Measurements from ENCODE around the gene SENP7. TPM values are rescaled to one million over a fixed set of nuclear protein-coding genes. Genes with fewer than 3 reads are reported as not detected.

SENP7 gene
- total RNA-seq, 2 experiments from 2014 or later = 9.6 to 11.4 TPM

DNA sequence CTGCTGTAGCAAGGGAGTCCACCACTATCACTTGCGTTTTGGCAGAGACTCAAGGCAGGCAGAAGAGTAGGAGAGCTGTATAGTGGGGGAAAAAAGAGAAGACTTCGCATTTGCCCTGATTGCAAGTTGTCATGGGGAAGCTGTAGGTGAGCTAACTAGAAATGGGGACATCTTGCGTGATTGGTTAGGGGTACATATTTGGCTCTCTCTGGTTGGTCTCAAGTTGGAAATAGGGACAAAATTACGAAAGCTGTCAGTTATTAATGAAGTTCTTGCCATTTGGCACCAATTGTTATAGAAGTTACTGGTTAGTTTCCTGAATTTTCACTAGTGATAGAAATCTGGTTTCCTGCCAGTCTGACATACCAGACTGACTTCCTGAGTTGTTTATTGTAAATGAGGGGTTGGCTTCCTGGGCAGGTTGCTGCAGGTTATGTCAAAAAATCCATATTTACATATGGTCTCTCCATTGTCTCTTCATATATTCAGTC, 8.2 kb upstream of the SENP7 start:
- peaks cover 6% of the 10 kb centered on the region for H3K9me3 Mint-ChIP-seq
- CTCF ChIA-PET = interaction anchor here (0.8 to 2.9 kb wide), 6 partner anchors 9 to 53 kb away, joined by 3 to 12 read pairs (median 3); partner anchors contain the start of gene PCNP
- H3K27me3 Mint-ChIP-seq = no peaks in the 10 kb centered on the region
- TF ChIP-seq CTCF (IDR thresholded peaks at IDR 0.05) = no peak
- H3K36me3 Mint-ChIP-seq (ENCODE audit: low read depth) = peaks cover 11% of the 10 kb centered on the region
- no peak for ATAC-seq
- intact Hi-C loops (cut with micrococcal nuclease) = loop anchor here (5.0 kb wide), 1 partner anchor 41 kb away; the partner anchor contains the start of gene TRMT10C
- H3K27ac Mint-ChIP-seq = peak overlapping the region; percentile 65
- DNase-seq = peak; percentile 21
- H3K4me1 Mint-ChIP-seq (ENCODE audit: low read depth) = peaks cover 47% of the 10 kb centered on the region
- POLR2A ChIA-PET = interaction anchor here (0.6 to 2.5 kb wide), 10 partner anchors 9 to 1476 kb away, joined by 3 to 11 read pairs (median 3); partner anchors contain the start of genes SENP7 and TRMT10C
- peak overlapping the region; percentile 45 for H3K4me3 Mint-ChIP-seq

- Mint-ChIP-seq H3K4me1 (ENCODE audit: low read depth) (peaks cover 47% of the 10 kb centered on the region), H3K36me3 (ENCODE audit: low read depth) (peaks cover 11% of the 10 kb centered on the region), H3K27ac (peak overlapping the region; percentile 96), H3K27me3 (no peaks in the 10 kb centered on the region), H3K4me3 (peak overlapping the region; percentile 10), H3K9me3 (no peaks in the 10 kb centered on the region)
- TF ChIP-seq CTCF (IDR thresholded peaks at IDR 0.05) = no peak
- ChIA-PET CTCF (interaction anchor here (1.0 to 2.9 kb wide), 4 partner anchors 10 to 47 kb away, joined by 3 to 12 read pairs (median 3); no protein-coding TSS in a partner anchor), POLR2A (interaction anchor here (0.6 to 3.8 kb wide), 11 partner anchors 8 to 166 kb away, joined by 3 to 14 read pairs (median 4); partner anchors contain the start of genes RPL24 and TRMT10C)
- intact Hi-C loops (cut with micrococcal nuclease) = loop anchor here (5.0 kb wide), 2 partner anchors 42 to 52 kb away; partner anchors contain the start of genes PCNP and TRMT10C
- ATAC-seq (no peak), DNase-seq (no peak)
These were observed 6.8 kb upstream of the SENP7 start for GRCh38 chr3:101519685-101520365.

DNA sequence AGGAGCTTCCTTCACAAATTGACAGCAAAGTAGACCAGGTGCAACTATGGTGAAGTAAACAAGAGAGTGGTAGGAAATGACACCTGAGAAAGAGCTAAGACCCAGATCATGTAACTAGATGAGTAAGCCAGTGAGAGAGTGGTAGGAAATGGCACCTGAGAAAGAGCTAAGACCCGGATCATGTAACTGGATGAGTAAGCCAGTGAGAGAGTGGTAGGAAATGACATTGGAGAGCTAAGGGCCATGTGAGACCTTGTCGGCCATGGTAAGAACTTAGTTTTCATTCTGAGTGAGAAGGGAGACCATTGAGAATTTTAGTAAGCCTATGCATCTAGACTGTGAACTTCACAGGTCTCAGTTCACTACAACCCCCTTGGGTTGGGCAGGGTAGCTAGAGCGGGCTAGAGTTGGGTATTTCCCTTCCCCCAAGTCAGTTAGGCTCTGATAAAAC, 5.4 kb upstream of the SENP7 start:
- no peak for TF ChIP-seq CTCF (IDR thresholded peaks at IDR 0.05)
- ChIA-PET POLR2A (interaction anchor here (0.7 to 3.8 kb wide), 18 partner anchors 9 to 168 kb away, joined by 3 to 14 read pairs (median 5); partner anchors contain the start of genes PCNP, RPL24 and TRMT10C), CTCF (interaction anchor here (0.6 to 1.5 kb wide), 7 partner anchors 12 to 55 kb away, joined by 3 to 8 read pairs (median 3); partner anchors contain the start of genes PCNP and TRMT10C)
- ATAC-seq (peak; percentile 95), DNase-seq (peak; percentile 67)
- Mint-ChIP-seq H3K9me3 (no peaks in the 10 kb centered on the region), H3K4me3 (peak overlapping the region; percentile 73), H3K27ac (peak overlapping the region; percentile 96), H3K36me3 (ENCODE audit: low read depth) (peaks cover 9% of the 10 kb centered on the region), H3K27me3 (no peaks in the 10 kb centered on the region), H3K4me1 (ENCODE audit: low read depth) (peaks cover 47% of the 10 kb centered on the region)
- intact Hi-C loops (cut with micrococcal nuclease) = loop anchor here (5.0 kb wide), 1 partner anchor 54 kb away; the partner anchor contains the start of gene PCNP

DNA sequence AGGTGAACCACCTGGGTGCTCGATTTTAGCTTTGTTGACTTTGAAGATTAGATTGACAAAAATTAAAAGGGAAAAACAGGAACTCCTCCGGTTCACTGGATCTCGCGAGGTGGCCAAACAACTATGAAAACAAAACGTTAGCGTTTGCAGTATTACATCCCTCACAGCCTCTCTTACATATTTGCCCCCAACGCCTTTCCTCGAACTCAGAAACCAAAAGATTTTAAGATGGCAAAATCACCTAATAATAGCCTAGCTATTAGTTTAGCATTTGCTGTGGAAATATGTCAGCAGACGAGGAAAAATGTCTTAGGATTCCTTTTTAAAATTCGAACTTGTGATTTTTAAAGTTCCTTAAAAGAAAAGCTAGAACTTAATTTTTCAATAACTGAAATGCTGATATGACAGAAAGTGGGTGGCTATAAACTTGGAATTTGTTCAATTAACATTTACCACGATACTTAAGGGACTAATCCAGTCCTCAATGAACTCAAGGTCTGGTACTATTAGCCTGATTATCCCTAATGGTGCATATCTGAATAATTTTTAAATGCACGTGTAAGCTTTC, 491 bp upstream of the SENP7 start:
- Mint-ChIP-seq H3K27me3 (no peaks in the 10 kb centered on the region), H3K27ac (peak overlapping the region; percentile 99), H3K9me3 (no peaks in the 10 kb centered on the region), H3K36me3 (ENCODE audit: low read depth) (peaks cover 5% of the 10 kb centered on the region), H3K4me3 (peak overlapping the region; percentile 100), H3K4me1 (ENCODE audit: low read depth) (peaks cover 35% of the 10 kb centered on the region)
- ChIA-PET POLR2A (interaction anchor here (0.7 to 3.6 kb wide), 8 partner anchors 8 to 123 kb away, joined by 3 to 19 read pairs (median 4); partner anchors contain the start of genes PCNP and TRMT10C), CTCF (interaction anchor here (1.3 to 1.8 kb wide), 3 partner anchors 9 to 61 kb away, joined by 3 to 6 read pairs (median 3); partner anchors contain the start of gene PCNP)
- ATAC-seq (peak; percentile 40), DNase-seq (no peak)
- TF ChIP-seq CTCF (IDR thresholded peaks at IDR 0.05) = no peak
- intact Hi-C loops (cut with micrococcal nuclease) = no loop called here

All from activated CD8-positive, alpha-beta T cell treated with anti-CD3 and anti-CD28 coated beads for 36 hours (primary cell).